NCI-H748 (cell line): ENCODE results near the gene GZF1.

Experiments used
- DNase-seq: peaks from one replicate; lab custom pipeline; 2025; ENCODE audit not compliant: unreplicated experiment; lab: John Stamatoyannopoulos, UW

GZF1 gene

GRCh38 chr20:23361476-23362391 lies at the start of gene GZF1:
GZF1 (plus strand) TSS chr20:23362182; CDS start chr20:23364384, 2,202 bp downstream.
- DNase-seq, result peak; percentile 99

GRCh38 chr20:23313271-23313670 lies 48.7 kb upstream of the GZF1 start:
- no peak for DNase-seq

- no peak for DNase-seq
Observed at GRCh38 chr20:23314699-23315098, 47.3 kb upstream of the GZF1 start.

- DNase-seq, result no peak
Observed at GRCh38 chr20:23315099-23315498, 46.9 kb upstream of the GZF1 start.

- DNase-seq, result no peak
Observed at GRCh38 chr20:23316626-23317025, 45.4 kb upstream of the GZF1 start.

- DNase-seq, result no peak
Observed at GRCh38 chr20:23317081-23317480, 44.9 kb upstream of the GZF1 start.

- no peak for DNase-seq
Observed at GRCh38 chr20:23318347-23318746, 43.6 kb upstream of the GZF1 start.

- peak; percentile 15 for DNase-seq
Observed at GRCh38 chr20:23320317-23320716, 41.7 kb upstream of the GZF1 start.

GRCh38 chr20:23325107-23325506 lies 36.9 kb upstream of the GZF1 start:
- no peak for DNase-seq

GRCh38 chr20:23326774-23327173 lies 35.2 kb upstream of the GZF1 start:
- DNase-seq, result no peak

GRCh38 chr20:23327617-23328333 lies 34.2 kb upstream of the GZF1 start:
- DNase-seq, result no peak

GRCh38 chr20:23331450-23332350 lies 30.3 kb upstream of the GZF1 start:
- no peak for DNase-seq

GRCh38 chr20:23332467-23332866 lies 29.5 kb upstream of the GZF1 start:
- no peak for DNase-seq

- no peak for DNase-seq
Observed at GRCh38 chr20:23334111-23334510, 27.9 kb upstream of the GZF1 start.

- DNase-seq, result no peak
Observed at GRCh38 chr20:23335521-23335920, 26.5 kb upstream of the GZF1 start.

- no peak for DNase-seq
Observed at GRCh38 chr20:23336476-23336875, 25.5 kb upstream of the GZF1 start.

GRCh38 chr20:23337312-23337711 lies 24.7 kb upstream of the GZF1 start:
- DNase-seq, result no peak

GRCh38 chr20:23339986-23340385 lies 22.0 kb upstream of the GZF1 start:
- no peak for DNase-seq

- peak; percentile 90 for DNase-seq
Observed at GRCh38 chr20:23340524-23340923, 21.5 kb upstream of the GZF1 start.

- no peak for DNase-seq
Observed at GRCh38 chr20:23341073-23341472, 20.9 kb upstream of the GZF1 start.

- no peak for DNase-seq
Observed at GRCh38 chr20:23343590-23343989, 18.4 kb upstream of the GZF1 start.
